Measurements from ENCODE around the gene ADAMTS9. TPM values are rescaled to one million over a fixed set of nuclear protein-coding genes. Genes with fewer than 3 reads are reported as not detected.

Gene ADAMTS9
- total and polyA plus RNA-seq, 8 donors = 5.5 to 107 (median 30.5) TPM

GRCh38 chr3:64666171-64666588 lies 21.6 kb downstream of the ADAMTS9 start:
- Histone ChIP-seq H3K4me1 (peaks cover 0 to 35% (median 21%) of the 10 kb centered on the region in 4 donors), H3K36me3 (no peaks in the 10 kb centered on the region), H3K9me3 (peaks cover 0 to 6% (median 0%) of the 10 kb centered on the region in 4 donors), H3K27me3 (no peaks in the 10 kb centered on the region), H3K27ac (peak overlapping the region in 2 of 5 donors; percentile 4 to 30), H3K4me3 (no peak overlapping the region)
- WGBS, 5 donors = 51 to 59% (median 53%) methylated on average over 4 of the region's 4 CpGs
- peak in 1 of 2 donors; percentile 44 for DNase-seq
- TF ChIP-seq CTCF (IDR thresholded peaks at IDR 0.05) = no peak
- TF ChIP-seq POLR2A (IDR thresholded peaks at IDR 0.05) = no peak
- no peak for TF ChIP-seq EP300 (IDR thresholded peaks at IDR 0.05)
- no peak for TF ChIP-seq POLR2AphosphoS5 (IDR thresholded peaks at IDR 0.05)
- intact Hi-C loops (cut with DNase I; ENCODE audit: low total_unique reads) = no loop called here

GRCh38 chr3:64664397-64664796 lies 23.4 kb downstream of the ADAMTS9 start:
- 92 to 96% (median 95%) methylated on average over 3 of the region's 3 CpGs for WGBS, 5 donors
- no peak overlapping the region for H3K4me3 ChIP-seq
- peak overlapping the region in 1 of 5 donors; percentile 13 for H3K27ac ChIP-seq
- TF ChIP-seq POLR2A (IDR thresholded peaks at IDR 0.05) (no peak), EP300 (IDR thresholded peaks at IDR 0.05) (no peak), POLR2AphosphoS5 (IDR thresholded peaks at IDR 0.05) (no peak), CTCF (IDR thresholded peaks at IDR 0.05) (no peak)
- H3K4me1 ChIP-seq = peaks cover 0 to 35% (median 21%) of the 10 kb centered on the region in 4 donors
- intact Hi-C loops (cut with DNase I; ENCODE audit: low total_unique reads) = no loop called here
- DNase-seq = no peak
- H3K27me3 ChIP-seq = no peaks in the 10 kb centered on the region
- peaks cover 0 to 6% (median 0%) of the 10 kb centered on the region in 4 donors for H3K9me3 ChIP-seq
- no peaks in the 10 kb centered on the region for H3K36me3 ChIP-seq

GRCh38 chr3:64659617-64659978 lies 28.2 kb downstream of the ADAMTS9 start:
- DNase-seq = no peak
- peaks cover 0 to 6% (median 0%) of the 10 kb centered on the region in 4 donors for H3K9me3 ChIP-seq
- TF ChIP-seq EP300 (IDR thresholded peaks at IDR 0.05) = no peak
- TF ChIP-seq POLR2A (IDR thresholded peaks at IDR 0.05) = no peak
- TF ChIP-seq CTCF (IDR thresholded peaks at IDR 0.05) = no peak
- no peak for TF ChIP-seq POLR2AphosphoS5 (IDR thresholded peaks at IDR 0.05)
- H3K4me3 ChIP-seq = no peak overlapping the region
- no peaks in the 10 kb centered on the region for H3K27me3 ChIP-seq
- no peaks in the 10 kb centered on the region for H3K4me1 ChIP-seq
- intact Hi-C loops (cut with DNase I; ENCODE audit: low total_unique reads) = no loop called here
- peak overlapping the region in 1 of 5 donors; percentile 61 for H3K27ac ChIP-seq
- H3K36me3 ChIP-seq = peaks cover 0 to 25% (median 13%) of the 10 kb centered on the region in 4 donors
- 75 to 86% (median 77%) methylated on average over 2 of the region's 2 CpGs for WGBS, 5 donors

- H3K27ac ChIP-seq = peak overlapping the region in 1 of 5 donors; percentile 61
- 69 to 88% (median 80%) methylated on average over 4 of the region's 4 CpGs for WGBS, 5 donors
- intact Hi-C loops (cut with DNase I; ENCODE audit: low total_unique reads) = no loop called here
Observed at GRCh38 chr3:64658001-64658400, 29.8 kb downstream of the ADAMTS9 start.

More at GRCh38 chr3:64658001-64658400, 29.8 kb downstream of the ADAMTS9 start:
- Histone ChIP-seq H3K9me3 (peaks cover 0 to 6% (median 0%) of the 10 kb centered on the region in 4 donors), H3K27me3 (no peaks in the 10 kb centered on the region), H3K4me1 (no peaks in the 10 kb centered on the region), H3K36me3 (peaks cover 0 to 36% (median 15%) of the 10 kb centered on the region in 4 donors), H3K4me3 (no peak overlapping the region)
- no peak for TF ChIP-seq POLR2AphosphoS5 (IDR thresholded peaks at IDR 0.05)
- TF ChIP-seq CTCF (IDR thresholded peaks at IDR 0.05) = no peak
- TF ChIP-seq POLR2A (IDR thresholded peaks at IDR 0.05) = no peak
- no peak for TF ChIP-seq EP300 (IDR thresholded peaks at IDR 0.05)
- no peak for DNase-seq
